Chondrocyte (in vitro differentiated cells): ENCODE measurements around the gene TMOD4. TPM values are rescaled to one million over a fixed set of nuclear protein-coding genes. Genes with fewer than 3 reads are reported as not detected.

Experiments
- DNase-seq: peaks from one replicate; pipeline ENCODE4 v3.0.0; 2021; ENCODE audit warnings: mixed read lengths, low spot score
- H3K27ac Mint-ChIP-seq: one replicate; pipeline ENCODE4 v1.8.0; 2021; ENCODE audit warnings: mild to moderate bottlenecking, moderate library complexity, mixed read lengths; ENCODE audit not compliant: unreplicated experiment
- H3K27me3 Mint-ChIP-seq: 2 replicates; pipeline ENCODE4 v1.8.0; 2021; ENCODE audit warnings: low read depth, mixed read lengths
- H3K36me3 Mint-ChIP-seq: 2 replicates; pipeline ENCODE4 v1.8.0; 2021; ENCODE audit warnings: low read depth, mixed read lengths
- H3K4me1 Mint-ChIP-seq: 2 replicates; pipeline ENCODE4 v1.8.0; 2021; ENCODE audit warnings: low read depth, mild to moderate bottlenecking, mixed read lengths
- H3K4me3 Mint-ChIP-seq: one replicate; pipeline ENCODE4 v1.8.0; 2021; ENCODE audit warnings: mild to moderate bottlenecking, moderate library complexity, mixed read lengths; ENCODE audit not compliant: unreplicated experiment
- H3K9me3 Mint-ChIP-seq: 2 replicates; pipeline ENCODE4 v1.8.0; 2021; ENCODE audit warnings: low read depth, mixed read lengths
- total RNA-seq: library from RNA; stranded (reverse); gene quantifications from 3 replicates; pipeline ENCODE4 v1.2.1, GENCODE V29; 2021
- TF ChIP-seq, protein P1 (sequence below): fragments of 200-600 bp; sonication (generic); IDR thresholded peaks from 2 replicates; pipeline ENCODE4 v1.5.0; 2021; ENCODE audit warnings: antibody characterized with exemption, mild to moderate bottlenecking, moderate library complexity

TMOD4 gene
- total RNA-seq, 1 donor from 2014 or later, result 0.60 TPM

DNA sequence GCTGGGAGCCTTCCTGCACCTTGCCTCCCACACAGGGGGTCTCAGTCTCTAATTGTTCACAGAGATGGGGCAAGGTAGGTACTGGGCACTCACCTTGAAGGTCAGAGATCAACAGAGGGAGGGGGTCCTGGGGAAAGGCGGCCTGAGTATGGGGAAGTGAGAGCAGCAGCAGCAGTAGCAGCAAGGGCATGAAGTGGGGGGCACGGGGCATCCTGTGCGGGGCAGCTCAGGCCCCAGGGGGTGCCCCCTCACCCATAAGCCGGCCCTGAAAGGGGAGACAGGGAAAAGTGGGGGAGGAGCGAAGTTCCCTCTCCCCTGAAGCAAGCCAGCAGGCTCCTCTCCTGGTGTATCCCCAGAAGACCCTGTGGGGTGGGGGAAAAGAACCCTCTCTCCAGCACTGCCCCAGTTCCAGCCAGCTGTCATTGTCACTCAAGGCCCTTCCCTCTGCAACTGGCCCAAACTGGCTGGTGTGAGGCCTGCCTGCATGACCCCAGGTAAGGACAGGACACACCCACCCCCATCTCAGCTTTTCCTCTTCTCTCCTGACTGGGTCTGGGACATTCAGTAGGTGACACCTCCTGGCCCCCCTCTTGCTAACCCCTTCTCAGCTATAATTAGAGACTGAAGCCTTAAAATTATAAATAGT lies 33.2 kb downstream of the TMOD4 start:
- H3K9me3 Mint-ChIP-seq, result no peaks in the 10 kb centered on the region
- H3K36me3 Mint-ChIP-seq, result no peaks in the 10 kb centered on the region
- H3K4me3 Mint-ChIP-seq, result no peak overlapping the region
- TF ChIP-seq, protein P1, sequence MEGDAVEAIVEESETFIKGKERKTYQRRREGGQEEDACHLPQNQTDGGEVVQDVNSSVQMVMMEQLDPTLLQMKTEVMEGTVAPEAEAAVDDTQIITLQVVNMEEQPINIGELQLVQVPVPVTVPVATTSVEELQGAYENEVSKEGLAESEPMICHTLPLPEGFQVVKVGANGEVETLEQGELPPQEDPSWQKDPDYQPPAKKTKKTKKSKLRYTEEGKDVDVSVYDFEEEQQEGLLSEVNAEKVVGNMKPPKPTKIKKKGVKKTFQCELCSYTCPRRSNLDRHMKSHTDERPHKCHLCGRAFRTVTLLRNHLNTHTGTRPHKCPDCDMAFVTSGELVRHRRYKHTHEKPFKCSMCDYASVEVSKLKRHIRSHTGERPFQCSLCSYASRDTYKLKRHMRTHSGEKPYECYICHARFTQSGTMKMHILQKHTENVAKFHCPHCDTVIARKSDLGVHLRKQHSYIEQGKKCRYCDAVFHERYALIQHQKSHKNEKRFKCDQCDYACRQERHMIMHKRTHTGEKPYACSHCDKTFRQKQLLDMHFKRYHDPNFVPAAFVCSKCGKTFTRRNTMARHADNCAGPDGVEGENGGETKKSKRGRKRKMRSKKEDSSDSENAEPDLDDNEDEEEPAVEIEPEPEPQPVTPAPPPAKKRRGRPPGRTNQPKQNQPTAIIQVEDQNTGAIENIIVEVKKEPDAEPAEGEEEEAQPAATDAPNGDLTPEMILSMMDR, result no peak
- peak; percentile 68 for DNase-seq
- no peaks in the 10 kb centered on the region for H3K27me3 Mint-ChIP-seq
- H3K27ac Mint-ChIP-seq, result no peak overlapping the region
- peaks cover 33% of the 10 kb centered on the region for H3K4me1 Mint-ChIP-seq

- peaks cover 8% of the 10 kb centered on the region for H3K36me3 Mint-ChIP-seq
Measured at GRCh38 chr1:151137789-151138188, 38.0 kb downstream of the TMOD4 start.

DNA sequence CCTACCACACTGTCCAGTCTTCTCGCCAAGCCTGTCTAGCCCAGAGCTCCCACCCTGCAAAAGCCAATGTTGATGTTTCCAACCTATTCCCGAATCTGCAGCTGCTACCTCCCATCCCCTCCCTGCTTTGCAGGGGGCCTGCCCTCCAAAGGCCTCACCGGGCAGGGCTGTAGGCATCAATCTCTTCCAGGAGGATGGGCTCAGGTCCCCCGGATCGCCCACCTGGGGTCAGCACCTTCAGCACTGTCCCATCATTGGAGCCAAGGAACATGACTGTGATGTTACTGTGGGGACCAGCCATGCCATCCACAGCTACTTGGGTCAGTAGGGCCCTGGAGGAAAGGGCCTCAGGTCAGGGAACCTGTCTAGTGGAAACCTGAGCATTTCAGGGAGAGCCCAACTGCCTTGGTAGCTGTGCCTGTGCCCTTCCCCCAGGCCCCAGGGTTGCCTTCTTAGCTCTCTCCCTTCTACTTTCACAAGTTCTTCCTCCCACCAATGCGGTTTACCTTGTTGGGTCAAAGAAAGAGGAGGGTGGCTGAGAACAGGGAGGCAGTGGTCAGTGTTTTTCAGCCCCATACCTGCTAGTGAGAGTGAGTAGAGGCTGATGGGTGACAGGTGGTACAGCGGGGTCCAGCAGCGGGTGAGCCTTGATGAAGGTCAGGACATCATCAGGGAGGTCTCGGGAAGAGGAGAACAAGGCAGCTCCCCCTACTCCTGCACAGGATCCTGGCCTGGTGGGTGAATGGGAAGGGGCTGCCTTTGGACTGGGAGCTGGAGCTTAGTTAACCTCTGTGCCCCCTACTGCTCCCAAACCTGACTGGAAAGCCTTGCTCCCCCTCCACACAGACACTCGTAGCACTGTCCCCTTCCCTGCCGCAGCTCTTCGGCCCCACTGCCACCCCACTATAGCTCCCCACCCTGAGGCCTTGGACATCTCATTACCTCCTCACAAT lies 40.1 kb downstream of the TMOD4 start:
- TF ChIP-seq, protein P1, result peak; percentile 15
- peak; percentile 48 for DNase-seq
- Mint-ChIP-seq H3K9me3 (no peaks in the 10 kb centered on the region), H3K27ac (no peak overlapping the region), H3K4me3 (no peak overlapping the region), H3K27me3 (peaks cover 13% of the 10 kb centered on the region), H3K4me1 (peaks cover 10% of the 10 kb centered on the region), H3K36me3 (peaks cover 8% of the 10 kb centered on the region)

More at GRCh38 chr1:151137789-151138188, 38.0 kb downstream of the TMOD4 start:
- DNase-seq, result no peak
- H3K9me3 Mint-ChIP-seq, result no peaks in the 10 kb centered on the region
- H3K4me3 Mint-ChIP-seq, result no peak overlapping the region
- no peaks in the 10 kb centered on the region for H3K4me1 Mint-ChIP-seq
- no peak overlapping the region for H3K27ac Mint-ChIP-seq
- H3K27me3 Mint-ChIP-seq, result peaks cover 2% of the 10 kb centered on the region
- TF ChIP-seq, protein P1, result no peak

- TF ChIP-seq, protein P1, result no peak
- Mint-ChIP-seq H3K4me3 (no peak overlapping the region), H3K27ac (no peak overlapping the region), H3K4me1 (peaks cover 10% of the 10 kb centered on the region), H3K36me3 (peaks cover 8% of the 10 kb centered on the region), H3K27me3 (peaks cover 13% of the 10 kb centered on the region), H3K9me3 (no peaks in the 10 kb centered on the region)
- peak; percentile 65 for DNase-seq
Measured at GRCh38 chr1:151134991-151135390, 40.8 kb downstream of the TMOD4 start.

DNA sequence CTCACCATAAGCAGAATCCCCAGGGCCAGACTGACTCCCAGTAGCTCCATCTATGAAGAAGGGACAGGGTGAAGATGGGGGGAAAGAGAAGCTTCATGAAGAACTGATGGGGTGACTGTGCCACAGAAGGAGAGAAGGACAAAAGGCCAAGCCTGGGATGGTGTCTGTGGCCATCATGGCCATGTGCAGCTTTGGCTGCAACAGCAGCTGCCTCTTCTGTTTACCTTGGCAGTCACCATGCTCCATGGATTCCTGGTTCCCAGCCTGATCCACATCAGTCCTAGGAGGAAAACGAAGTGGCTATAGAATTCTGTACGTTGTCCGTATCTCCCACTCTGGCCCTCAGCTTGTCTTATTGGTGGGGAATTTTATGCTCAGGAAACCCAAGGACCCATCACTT lies 41.4 kb downstream of the TMOD4 start:
- Mint-ChIP-seq H3K9me3 (no peaks in the 10 kb centered on the region), H3K27ac (no peak overlapping the region), H3K4me3 (no peak overlapping the region), H3K36me3 (peaks cover 8% of the 10 kb centered on the region), H3K27me3 (peaks cover 13% of the 10 kb centered on the region), H3K4me1 (peaks cover 10% of the 10 kb centered on the region)
- DNase-seq, result peak; percentile 11
- TF ChIP-seq, protein P1, result no peak
